ENCODE results near the gene UBTF.

The UBTF gene

DNA sequence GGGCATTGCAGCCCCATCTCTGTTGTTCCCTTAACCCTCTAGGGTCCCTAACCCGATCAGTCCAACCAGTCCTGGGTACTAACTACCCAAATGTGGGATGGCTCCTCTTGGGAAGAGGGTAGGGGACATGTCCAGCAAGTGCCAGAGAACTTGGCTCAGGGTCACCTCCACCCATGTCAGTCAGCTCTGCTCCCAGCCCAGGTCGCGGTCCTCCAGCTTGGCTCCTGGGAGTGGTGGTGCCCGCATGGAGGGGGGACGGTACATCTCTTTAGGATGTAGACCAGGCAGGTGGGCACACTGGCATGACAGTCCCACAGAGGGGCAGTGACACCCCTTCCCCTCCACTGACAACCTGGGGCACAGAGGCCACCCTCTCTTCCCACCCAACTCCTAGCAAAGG lies 26.7 kb downstream of the UBTF start:
- no peak overlapping the region for H3K9ac ChIP-seq (ENCODE audit: low read length)
- no peak overlapping the region for H3K27ac ChIP-seq (ENCODE audit: low read length)
- TF ChIP-seq EZH2phosphoT487 (IDR thresholded peaks at IDR 0.05; ENCODE audit: low read length) (no peak), EZH2 (optimal IDR thresholded peaks at IDR 0.05; ENCODE audit: low read depth, low read length) (no peak)
- TF ChIP-seq, protein P1, sequence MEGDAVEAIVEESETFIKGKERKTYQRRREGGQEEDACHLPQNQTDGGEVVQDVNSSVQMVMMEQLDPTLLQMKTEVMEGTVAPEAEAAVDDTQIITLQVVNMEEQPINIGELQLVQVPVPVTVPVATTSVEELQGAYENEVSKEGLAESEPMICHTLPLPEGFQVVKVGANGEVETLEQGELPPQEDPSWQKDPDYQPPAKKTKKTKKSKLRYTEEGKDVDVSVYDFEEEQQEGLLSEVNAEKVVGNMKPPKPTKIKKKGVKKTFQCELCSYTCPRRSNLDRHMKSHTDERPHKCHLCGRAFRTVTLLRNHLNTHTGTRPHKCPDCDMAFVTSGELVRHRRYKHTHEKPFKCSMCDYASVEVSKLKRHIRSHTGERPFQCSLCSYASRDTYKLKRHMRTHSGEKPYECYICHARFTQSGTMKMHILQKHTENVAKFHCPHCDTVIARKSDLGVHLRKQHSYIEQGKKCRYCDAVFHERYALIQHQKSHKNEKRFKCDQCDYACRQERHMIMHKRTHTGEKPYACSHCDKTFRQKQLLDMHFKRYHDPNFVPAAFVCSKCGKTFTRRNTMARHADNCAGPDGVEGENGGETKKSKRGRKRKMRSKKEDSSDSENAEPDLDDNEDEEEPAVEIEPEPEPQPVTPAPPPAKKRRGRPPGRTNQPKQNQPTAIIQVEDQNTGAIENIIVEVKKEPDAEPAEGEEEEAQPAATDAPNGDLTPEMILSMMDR (IDR thresholded peaks at IDR 0.05; ENCODE audit: low read length), result no peak

GRCh38 chr17:44191941-44192496 lies 27.5 kb downstream of the UBTF start:
- no peaks in the 10 kb centered on the region; the same call in 1 of the 2 replicates for H3K36me3 ChIP-seq (replicated peaks; ENCODE audit: insufficient read depth, low read length)
- no peaks in the 10 kb centered on the region for H3K9me2 ChIP-seq (replicated peaks; ENCODE audit: insufficient read depth, low read length)
- no peak for DNase-seq
- no peak overlapping the region for H3K9ac ChIP-seq (ENCODE audit: low read length)
- no peak overlapping the region for H2AFZ ChIP-seq (ENCODE audit: low read length)
- H3K4me1 ChIP-seq (ENCODE audit: low read length), result 0 out of 2 replicates have a peak, but pooled peaks cover 6% of the 10 kb centered on the region
- no peak overlapping the region for H3K27ac ChIP-seq (ENCODE audit: low read length)
- peaks cover 10% of the 10 kb centered on the region for H3F3A ChIP-seq (ENCODE audit: insufficient read depth, low read length)
- peaks cover 41% of the 10 kb centered on the region for H3K79me2 ChIP-seq (ENCODE audit: low read length)
- H4K20me1 ChIP-seq (ENCODE audit: insufficient read depth, low read length), result no peaks in the 10 kb centered on the region
- H3K4me2 ChIP-seq (ENCODE audit: low read depth, low read length), result no peak overlapping the region
- no peaks in the 10 kb centered on the region for H3K9me3 ChIP-seq (replicated peaks; ENCODE audit: insufficient read depth, low read length)
- no peaks in the 10 kb centered on the region for H3K27me3 ChIP-seq (replicated peaks; ENCODE audit: insufficient read depth, low read length)
- H3K4me3 ChIP-seq (ENCODE audit: low read length), result no peak overlapping the region
- TF ChIP-seq, protein P1 (IDR thresholded peaks at IDR 0.05; ENCODE audit: low read length), result no peak
- TF ChIP-seq EZH2phosphoT487 (IDR thresholded peaks at IDR 0.05; ENCODE audit: low read length), result no peak
- TF ChIP-seq EZH2 (optimal IDR thresholded peaks at IDR 0.05; ENCODE audit: low read depth, low read length), result no peak

More for the DNA sequence above, 26.7 kb downstream of the UBTF start:
- Histone ChIP-seq H3K4me1 (ENCODE audit: low read length) (peaks cover 6% of the 10 kb centered on the region; the same call in 1 of the 2 replicates), H3K9me2 (replicated peaks; ENCODE audit: insufficient read depth, low read length) (no peaks in the 10 kb centered on the region), H3K4me3 (ENCODE audit: low read length) (no peak overlapping the region), H2AFZ (ENCODE audit: low read length) (no peak overlapping the region), H4K20me1 (ENCODE audit: insufficient read depth, low read length) (no peaks in the 10 kb centered on the region), H3K27me3 (replicated peaks; ENCODE audit: insufficient read depth, low read length) (no peaks in the 10 kb centered on the region), H3K9me3 (replicated peaks; ENCODE audit: insufficient read depth, low read length) (no peaks in the 10 kb centered on the region), H3K36me3 (replicated peaks; ENCODE audit: insufficient read depth, low read length) (no peaks in the 10 kb centered on the region; the same call in 1 of the 2 replicates), H3F3A (ENCODE audit: insufficient read depth, low read length) (peaks cover 12% of the 10 kb centered on the region), H3K4me2 (ENCODE audit: low read depth, low read length) (no peak overlapping the region), H3K79me2 (ENCODE audit: low read length) (peaks cover 41% of the 10 kb centered on the region)
- DNase-seq, result no peak

DNA sequence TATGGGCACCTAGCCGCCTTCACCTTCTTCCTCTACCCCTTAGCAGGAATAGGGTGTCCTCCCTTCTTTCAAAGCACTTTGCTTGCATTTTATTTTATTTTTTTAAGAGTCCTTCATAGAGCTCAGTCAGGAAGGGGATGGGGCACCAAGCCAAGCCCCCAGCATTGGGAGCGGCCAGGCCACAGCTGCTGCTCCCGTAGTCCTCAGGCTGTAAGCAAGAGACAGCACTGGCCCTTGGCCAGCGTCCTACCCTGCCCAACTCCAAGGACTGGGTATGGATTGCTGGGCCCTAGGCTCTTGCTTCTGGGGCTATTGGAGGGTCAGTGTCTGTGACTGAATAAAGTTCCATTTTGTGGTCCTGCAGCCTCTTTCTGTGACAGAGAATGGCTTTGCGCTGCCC lies 28.1 kb downstream of the UBTF start:
- H3K9ac ChIP-seq (ENCODE audit: low read length), result no peak overlapping the region
- no peak for TF ChIP-seq EZH2phosphoT487 (IDR thresholded peaks at IDR 0.05; ENCODE audit: low read length)
- TF ChIP-seq EZH2 (optimal IDR thresholded peaks at IDR 0.05; ENCODE audit: low read depth, low read length), result no peak
- TF ChIP-seq, protein P1 (IDR thresholded peaks at IDR 0.05; ENCODE audit: low read length), result no peak
- H4K20me1 ChIP-seq (ENCODE audit: insufficient read depth, low read length), result no peaks in the 10 kb centered on the region
- no peak overlapping the region for H3K4me3 ChIP-seq (ENCODE audit: low read length)
- no peaks in the 10 kb centered on the region for H3K9me3 ChIP-seq (replicated peaks; ENCODE audit: insufficient read depth, low read length)
- H3K79me2 ChIP-seq (ENCODE audit: low read length), result peaks cover 37% of the 10 kb centered on the region
- no peaks in the 10 kb centered on the region for H3K36me3 ChIP-seq (replicated peaks; ENCODE audit: insufficient read depth, low read length)
- no peak overlapping the region for H3K27ac ChIP-seq (ENCODE audit: low read length)
- no peak overlapping the region for H3K4me2 ChIP-seq (ENCODE audit: low read depth, low read length)
- no peak for DNase-seq
- peaks cover 11% of the 10 kb centered on the region for H3F3A ChIP-seq (ENCODE audit: insufficient read depth, low read length)
- H3K9me2 ChIP-seq (replicated peaks; ENCODE audit: insufficient read depth, low read length), result no peaks in the 10 kb centered on the region
- 0 out of 2 replicates have a peak, but pooled peaks cover 6% of the 10 kb centered on the region for H3K4me1 ChIP-seq (ENCODE audit: low read length)
- no peaks in the 10 kb centered on the region for H3K27me3 ChIP-seq (replicated peaks; ENCODE audit: insufficient read depth, low read length)
- H2AFZ ChIP-seq (ENCODE audit: low read length), result no peak overlapping the region

Measured in MM.1S (cell line).